ENCODE measurements around the gene SRSF5.

GRCh38 chr14:69808919-69809808, 42.2 kb downstream of the SRSF5 start:
- TF ChIP-seq POLR2A (IDR thresholded peaks at IDR 0.05; ENCODE audit: low read depth, low read length) (no peak), TAF1 (IDR thresholded peaks at IDR 0.05; ENCODE audit: borderline replicate concordance, low read depth, low read length) (no peak), POLR2AphosphoS5 (IDR thresholded peaks at IDR 0.05; ENCODE audit: low read depth, low read length) (no peak)
